GM12878 (cell line): ENCODE measurements around the gene MCM6.

Experiments
- MEF2A ChIP-seq: IDR thresholded peaks from 2 replicates; pipeline ENCODE4 v1.6.1; 2011; ENCODE audit warnings: low read depth, mild to moderate bottlenecking, low read length, moderate library complexity; ENCODE audit not compliant: insufficient read depth
- TF ChIP-seq, protein P1 (sequence below), 3 experiments: IDR thresholded peaks in 2 of 3; conservative IDR thresholded peaks in 1 of 3; 2 replicates each; pipeline ENCODE4 v1.5.1; 2011; ENCODE audit warnings: low read depth in 3 of 3, low read length in 3 of 3, mild to moderate bottlenecking in 3 of 3, control low read depth in 2 of 3, moderate library complexity in 2 of 3, inconsistent platforms in 1 of 3, mixed read lengths in 1 of 3; ENCODE audit not compliant: control insufficient read depth in 2 of 3, insufficient read depth in 1 of 3; ENCODE audit errors: extremely low read depth in 1 of 3

DNA sequence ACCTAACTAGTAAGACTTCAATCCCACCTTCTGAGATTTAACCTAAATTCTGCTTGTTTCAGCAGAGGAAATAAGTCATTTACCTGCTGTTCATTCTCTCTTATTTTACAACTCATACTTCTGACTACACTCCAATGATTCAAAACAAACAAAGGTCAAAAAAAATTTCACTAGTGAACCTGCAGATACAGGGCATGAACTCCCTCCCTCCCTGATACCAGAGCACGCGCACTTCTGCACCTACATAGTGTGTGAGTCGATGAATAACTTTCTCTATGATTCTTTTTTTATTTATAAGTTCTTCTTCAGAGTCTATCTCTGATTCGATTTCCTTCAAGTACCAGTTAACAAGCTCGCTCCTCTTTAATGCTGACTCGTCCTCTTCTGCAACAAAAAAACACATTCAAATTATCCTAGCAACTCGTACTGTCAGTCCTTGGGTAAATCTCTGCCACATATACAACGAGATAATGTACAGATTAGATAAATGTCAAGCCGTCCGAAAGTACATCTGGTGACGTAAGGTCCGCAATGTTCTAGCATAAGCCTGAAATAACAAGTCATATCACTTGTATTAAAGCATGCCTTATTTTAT lies 31.8 kb downstream of the MCM6 start:
- TF ChIP-seq, protein P1, sequence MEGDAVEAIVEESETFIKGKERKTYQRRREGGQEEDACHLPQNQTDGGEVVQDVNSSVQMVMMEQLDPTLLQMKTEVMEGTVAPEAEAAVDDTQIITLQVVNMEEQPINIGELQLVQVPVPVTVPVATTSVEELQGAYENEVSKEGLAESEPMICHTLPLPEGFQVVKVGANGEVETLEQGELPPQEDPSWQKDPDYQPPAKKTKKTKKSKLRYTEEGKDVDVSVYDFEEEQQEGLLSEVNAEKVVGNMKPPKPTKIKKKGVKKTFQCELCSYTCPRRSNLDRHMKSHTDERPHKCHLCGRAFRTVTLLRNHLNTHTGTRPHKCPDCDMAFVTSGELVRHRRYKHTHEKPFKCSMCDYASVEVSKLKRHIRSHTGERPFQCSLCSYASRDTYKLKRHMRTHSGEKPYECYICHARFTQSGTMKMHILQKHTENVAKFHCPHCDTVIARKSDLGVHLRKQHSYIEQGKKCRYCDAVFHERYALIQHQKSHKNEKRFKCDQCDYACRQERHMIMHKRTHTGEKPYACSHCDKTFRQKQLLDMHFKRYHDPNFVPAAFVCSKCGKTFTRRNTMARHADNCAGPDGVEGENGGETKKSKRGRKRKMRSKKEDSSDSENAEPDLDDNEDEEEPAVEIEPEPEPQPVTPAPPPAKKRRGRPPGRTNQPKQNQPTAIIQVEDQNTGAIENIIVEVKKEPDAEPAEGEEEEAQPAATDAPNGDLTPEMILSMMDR (IDR thresholded peaks at IDR 0.05 in 2 of 3, conservative IDR thresholded peaks at IDR 0.05 in 1 of 3; ENCODE audit: control insufficient read depth in 2 of 3, extremely low read depth in 1 of 3, insufficient read depth in 1 of 3, low read depth in 3 of 3, low read length in 3 of 3), result no peak
- no peak for TF ChIP-seq MEF2A
